ENCODE results near the gene HBP1. TPM values are rescaled to one million over a fixed set of nuclear protein-coding genes. Genes with fewer than 3 reads are reported as not detected.

The HBP1 gene
- total and polyA plus RNA-seq, 2 of the 13 experiments (the other 11 are each of a cell fraction or from before 2014, with no cell fraction given) = 22.9 to 44.1 TPM

- no peaks in the 10 kb centered on the region for H3K4me1 ChIP-seq (ENCODE audit: insufficient read depth, low read length)
- H3K9me3 ChIP-seq (ENCODE audit: low read length) = no peaks in the 10 kb centered on the region
- no peaks in the 10 kb centered on the region for H3K79me2 ChIP-seq (ENCODE audit: insufficient read depth, low read length)
- ATAC-seq (no peak), FAIRE-seq (no peak), DNase-seq (ENCODE audit: low spot score) (no peak)
- H3K27ac ChIP-seq (ENCODE audit: extremely low read length, insufficient read depth, low read length) = no peak overlapping the region
- POLR2A ChIA-PET = no interaction called here
- no peak overlapping the region for H3K4me3 ChIP-seq (replicated peaks in 1 of 3; ENCODE audit: insufficient read depth in 1 of 3, low read depth in 2 of 3, low read length in 3 of 3)
- H3K27me3 ChIP-seq (ENCODE audit: control insufficient read depth in 1 of 2, insufficient read depth in 2 of 2, low read length in 2 of 2) = no peaks in the 10 kb centered on the region
- no peaks in the 10 kb centered on the region for H3K36me3 ChIP-seq (replicated peaks in 1 of 2; ENCODE audit: control insufficient read depth in 1 of 2, insufficient read depth in 2 of 2, low read length in 2 of 2)
- no peak overlapping the region for H3K9ac ChIP-seq (ENCODE audit: insufficient read depth, low read depth, low read length)
- BruUV-seq (replicated peaks) = no TSS peak
- intact Hi-C loops (cut with micrococcal nuclease; ENCODE audit: unreplicated experiment) = no loop called here
- CTCF ChIA-PET (ENCODE audit: low intra/inter-chr PET ratio, low total read pairs) = no interaction called here
- no peaks in the 10 kb centered on the region for H4K20me1 ChIP-seq (ENCODE audit: insufficient read depth, low read length)
- no peak overlapping the region for H3K4me2 ChIP-seq (ENCODE audit: low read depth, low read length)
- in situ Hi-C loops (cut with HindIII; ENCODE audit: extremely low pct_ligation_motif_present, low pct_unique_long_range_greater_than_20kb) = no loop called here
- WGBS (ENCODE audit: low lambda C conversion rate) = 0% methylated on average over 5 of the region's 5 CpGs
- no peak overlapping the region for H2AFZ ChIP-seq (ENCODE audit: low read length)
- TF ChIP-seq SIX1 (CRISPR knock-in tag; IDR thresholded peaks at IDR 0.05; ENCODE audit: borderline replicate concordance) = no peak
- no peak for TF ChIP-seq RXRB (CRISPR knock-in tag; IDR thresholded peaks at IDR 0.05; ENCODE audit: borderline replicate concordance)
- TF ChIP-seq YEATS2 (CRISPR knock-in tag; IDR thresholded peaks at IDR 0.05; ENCODE audit: borderline replicate concordance) = no peak
These were observed 43.3 kb upstream of the HBP1 start for GRCh38 chr7:107125475-107125874.

DNA sequence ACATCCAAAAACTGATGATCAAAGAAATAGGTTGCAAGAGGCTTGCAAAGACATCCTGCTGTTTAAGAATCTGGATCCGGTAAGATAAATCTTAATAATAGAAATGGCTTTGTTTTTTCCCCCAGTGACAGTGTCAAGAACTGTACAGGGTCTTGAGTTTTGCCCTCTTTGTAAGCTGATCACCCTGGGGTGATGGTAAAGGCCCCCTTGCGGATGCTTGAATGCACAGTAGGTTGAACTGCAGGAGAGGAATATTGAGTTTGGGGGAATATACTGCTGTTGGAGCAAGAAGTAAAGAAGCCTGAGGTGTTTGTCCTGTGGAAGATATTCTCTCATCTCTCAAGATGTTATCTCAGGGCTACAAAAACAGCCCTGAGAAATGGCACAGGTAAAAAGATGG lies 40.6 kb upstream of the HBP1 start:
- Histone ChIP-seq H3K9me3 (ENCODE audit: low read length) (no peaks in the 10 kb centered on the region), H3K9ac (ENCODE audit: insufficient read depth, low read depth, low read length) (no peak overlapping the region), H4K20me1 (ENCODE audit: insufficient read depth, low read length) (no peaks in the 10 kb centered on the region), H3K27me3 (ENCODE audit: control insufficient read depth in 1 of 2, insufficient read depth in 2 of 2, low read length in 2 of 2) (no peaks in the 10 kb centered on the region), H2AFZ (ENCODE audit: low read length) (no peak overlapping the region), H3K4me3 (replicated peaks in 1 of 3; ENCODE audit: insufficient read depth in 1 of 3, low read depth in 2 of 3, low read length in 3 of 3) (no peak overlapping the region), H3K27ac (ENCODE audit: extremely low read length, insufficient read depth, low read length) (no peak overlapping the region), H3K79me2 (ENCODE audit: insufficient read depth, low read length) (no peaks in the 10 kb centered on the region), H3K36me3 (replicated peaks in 1 of 2; ENCODE audit: control insufficient read depth in 1 of 2, insufficient read depth in 2 of 2, low read length in 2 of 2) (no peaks in the 10 kb centered on the region), H3K4me1 (ENCODE audit: insufficient read depth, low read length) (no peaks in the 10 kb centered on the region), H3K4me2 (ENCODE audit: low read depth, low read length) (no peak overlapping the region)
- intact Hi-C loops (cut with micrococcal nuclease; ENCODE audit: unreplicated experiment) (no loop called here), in situ Hi-C loops (cut with HindIII; ENCODE audit: extremely low pct_ligation_motif_present, low pct_unique_long_range_greater_than_20kb) (no loop called here)
- ChIA-PET CTCF (ENCODE audit: low intra/inter-chr PET ratio, low total read pairs) (no interaction called here), POLR2A (no interaction called here)
- WGBS (ENCODE audit: low lambda C conversion rate) = 21% methylated on average over 2 of the region's 2 CpGs
- FAIRE-seq (no peak), DNase-seq (ENCODE audit: low spot score) (no peak), ATAC-seq (peak; percentile 53; the same call in 2 of the 3 replicates)
- BruUV-seq (replicated peaks) = no TSS peak
- TF ChIP-seq ZNF678 (CRISPR knock-in tag; IDR thresholded peaks at IDR 0.05) = no peak

Measured in HepG2 (cell line).